Neutrophil (primary cell): ENCODE measurements around the gene ADCY1.

Experiments
- H3K27ac ChIP-seq: fragments of 200-600 bp; sonication (generic); 2 replicates; pipeline ENCODE4 v1.5.1; 2016; ENCODE audit warnings: mild to moderate bottlenecking, moderate library complexity
- H3K27me3 ChIP-seq: fragments of 200-600 bp; sonication (generic); 2 replicates; pipeline ENCODE4 v1.6.0; 2016; ENCODE audit warnings: mild to moderate bottlenecking
- H3K36me3 ChIP-seq: fragments of 200-600 bp; sonication (generic); 2 replicates; pipeline ENCODE4 v1.5.1; 2017
- H3K4me1 ChIP-seq, 2 experiments: fragments of 200-600 bp in 1 of 2; sonication (generic) in 1 of 2; 1 replicate in 1 of 2; 2 replicates in 1 of 2; pipeline versions ENCODE4 v1.5.1 to v1.6.1; 2013 to 2016; ENCODE audit warnings: low read depth in 1 of 2, low read length in 1 of 2, mild to moderate bottlenecking in 1 of 2, moderate library complexity in 1 of 2; ENCODE audit not compliant: control insufficient read depth in 1 of 2, insufficient read depth in 1 of 2
- H3K4me3 ChIP-seq, 2 experiments: fragments of 200-600 bp in 1 of 2; sonication (generic) in 1 of 2; 1 replicate in 1 of 2; 2 replicates in 1 of 2; pipeline ENCODE4 v1.5.1; 2013 to 2016; ENCODE audit warnings: low read depth in 1 of 2, low read length in 1 of 2, mild to moderate bottlenecking in 1 of 2, moderate library complexity in 1 of 2
- H3K9me3 ChIP-seq: fragments of 200-600 bp; sonication (generic); 2 replicates; pipeline ENCODE4 v1.5.1; 2016
- TF ChIP-seq, protein P1 (sequence below): fragments of 200-600 bp; sonication (generic); IDR thresholded peaks from 2 replicates; pipeline ENCODE4 v1.5.1; 2016; ENCODE audit warnings: antibody characterized with exemption

ADCY1 gene

GRCh38 chr7:45687185-45687560, 113.0 kb downstream of the ADCY1 start:
- no peaks in the 10 kb centered on the region for H3K9me3 ChIP-seq
- no peaks in the 10 kb centered on the region for H3K27me3 ChIP-seq
- no peaks in the 10 kb centered on the region for H3K36me3 ChIP-seq
- H3K4me3 ChIP-seq, result no peak overlapping the region
- H3K4me1 ChIP-seq, result no peaks in the 10 kb centered on the region
- TF ChIP-seq, protein P1, sequence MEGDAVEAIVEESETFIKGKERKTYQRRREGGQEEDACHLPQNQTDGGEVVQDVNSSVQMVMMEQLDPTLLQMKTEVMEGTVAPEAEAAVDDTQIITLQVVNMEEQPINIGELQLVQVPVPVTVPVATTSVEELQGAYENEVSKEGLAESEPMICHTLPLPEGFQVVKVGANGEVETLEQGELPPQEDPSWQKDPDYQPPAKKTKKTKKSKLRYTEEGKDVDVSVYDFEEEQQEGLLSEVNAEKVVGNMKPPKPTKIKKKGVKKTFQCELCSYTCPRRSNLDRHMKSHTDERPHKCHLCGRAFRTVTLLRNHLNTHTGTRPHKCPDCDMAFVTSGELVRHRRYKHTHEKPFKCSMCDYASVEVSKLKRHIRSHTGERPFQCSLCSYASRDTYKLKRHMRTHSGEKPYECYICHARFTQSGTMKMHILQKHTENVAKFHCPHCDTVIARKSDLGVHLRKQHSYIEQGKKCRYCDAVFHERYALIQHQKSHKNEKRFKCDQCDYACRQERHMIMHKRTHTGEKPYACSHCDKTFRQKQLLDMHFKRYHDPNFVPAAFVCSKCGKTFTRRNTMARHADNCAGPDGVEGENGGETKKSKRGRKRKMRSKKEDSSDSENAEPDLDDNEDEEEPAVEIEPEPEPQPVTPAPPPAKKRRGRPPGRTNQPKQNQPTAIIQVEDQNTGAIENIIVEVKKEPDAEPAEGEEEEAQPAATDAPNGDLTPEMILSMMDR, result no peak
- no peak overlapping the region for H3K27ac ChIP-seq

- no peaks in the 10 kb centered on the region for H3K27me3 ChIP-seq
- H3K27ac ChIP-seq, result no peak overlapping the region
- H3K9me3 ChIP-seq, result no peaks in the 10 kb centered on the region
- H3K4me3 ChIP-seq, result no peak overlapping the region
- H3K36me3 ChIP-seq, result no peaks in the 10 kb centered on the region
- H3K4me1 ChIP-seq, result no peaks in the 10 kb centered on the region
- TF ChIP-seq, protein P1, result no peak
Observed at GRCh38 chr7:45687721-45688120, 113.6 kb downstream of the ADCY1 start.

DNA sequence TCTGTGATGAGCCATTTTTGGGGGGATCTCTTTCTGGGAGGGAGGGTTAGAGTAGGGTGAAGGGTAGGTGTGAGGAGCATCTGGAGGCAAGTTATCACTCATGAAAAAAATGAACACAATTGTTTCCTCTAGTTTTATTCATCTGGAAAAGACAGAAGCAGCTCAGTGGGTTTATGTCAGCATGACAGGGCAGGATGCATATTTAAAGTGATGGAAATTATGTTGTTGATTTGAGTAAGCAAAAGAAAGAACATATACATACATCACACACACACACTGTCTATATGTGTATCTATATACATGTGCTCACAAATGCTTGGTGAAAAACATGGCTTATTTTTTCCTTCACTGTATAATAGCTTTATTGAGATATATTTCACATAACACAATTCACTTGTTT, 114.2 kb downstream of the ADCY1 start:
- Histone ChIP-seq H3K9me3 (no peaks in the 10 kb centered on the region), H3K4me1 (no peaks in the 10 kb centered on the region), H3K4me3 (no peak overlapping the region), H3K27ac (no peak overlapping the region), H3K27me3 (no peaks in the 10 kb centered on the region), H3K36me3 (no peaks in the 10 kb centered on the region)
- TF ChIP-seq, protein P1, result no peak

GRCh38 chr7:45689011-45689796, 115.0 kb downstream of the ADCY1 start:
- H3K27ac ChIP-seq, result no peak overlapping the region
- no peaks in the 10 kb centered on the region for H3K36me3 ChIP-seq

GRCh38 chr7:45689797-45690761, 115.9 kb downstream of the ADCY1 start:
- Histone ChIP-seq H3K27me3 (no peaks in the 10 kb centered on the region), H3K4me1 (no peaks in the 10 kb centered on the region), H3K4me3 (no peak overlapping the region), H3K36me3 (no peaks in the 10 kb centered on the region), H3K9me3 (no peaks in the 10 kb centered on the region), H3K27ac (no peak overlapping the region)
- TF ChIP-seq, protein P1, result no peak

More at GRCh38 chr7:45689011-45689796, 115.0 kb downstream of the ADCY1 start:
- TF ChIP-seq, protein P1, result no peak
- H3K27me3 ChIP-seq, result no peaks in the 10 kb centered on the region
- H3K4me3 ChIP-seq, result no peak overlapping the region
- no peaks in the 10 kb centered on the region for H3K9me3 ChIP-seq
- no peaks in the 10 kb centered on the region for H3K4me1 ChIP-seq
